Limb (tissue), 2 donors: Measurements from ENCODE around the gene PYGB.

ENCODE experiments used
- DNase-seq, 2 donors: peaks; one replicate each; pipeline ENCODE4 v3.0.0-alpha.2; 2016; ENCODE audit errors: extremely low spot score in 2 of 2

Gene PYGB

GRCh38 chr20:25215521-25215920 is 32.4 kb upstream of the PYGB start:
- DNase-seq, result no peak

- DNase-seq, result no peak
Observed at GRCh38 chr20:25216199-25216945, 31.5 kb upstream of the PYGB start.

GRCh38 chr20:25217161-25218108 is 30.4 kb upstream of the PYGB start:
- DNase-seq, result no peak

DNA sequence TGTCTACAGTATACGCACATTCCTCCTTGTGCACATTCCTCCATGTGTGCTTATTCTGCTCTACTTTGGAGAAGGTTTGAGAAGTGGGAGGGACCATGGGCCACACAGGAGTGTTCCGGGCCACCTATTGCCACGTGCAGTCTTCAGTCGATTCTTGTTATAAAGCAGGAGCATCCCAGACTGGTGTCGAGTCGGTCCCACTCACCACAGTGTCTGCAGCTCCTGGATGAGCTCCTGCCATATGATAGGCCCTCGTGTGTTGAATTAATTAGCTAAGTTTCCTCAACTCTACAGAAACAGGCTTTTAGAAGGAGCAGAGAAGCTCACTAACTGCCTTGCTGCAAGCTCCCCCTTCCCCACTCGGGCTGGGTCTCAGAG is 29.8 kb upstream of the PYGB start:
- DNase-seq, result no peak

GRCh38 chr20:25218492-25218891 is 29.4 kb upstream of the PYGB start:
- no peak for DNase-seq

DNA sequence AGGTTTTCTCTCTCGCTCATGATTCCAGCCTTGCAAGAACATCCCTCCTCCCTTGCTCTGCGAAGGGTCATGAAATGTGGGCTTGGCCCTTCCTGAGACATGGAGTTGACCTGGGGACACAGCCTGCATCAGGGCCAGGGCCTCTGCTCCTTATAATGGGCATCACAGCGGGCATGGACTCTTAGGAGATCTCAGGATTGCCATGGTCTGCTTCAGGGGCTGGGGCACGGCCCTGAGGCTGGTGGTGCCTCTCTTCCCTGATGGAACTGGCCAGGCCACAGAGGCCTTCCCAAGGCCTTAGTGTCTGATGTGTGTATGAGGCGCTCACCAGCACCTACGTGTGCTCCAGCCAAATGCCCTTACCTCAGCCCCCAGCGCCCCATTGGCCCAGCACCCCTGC is 28.5 kb upstream of the PYGB start:
- no peak for DNase-seq

DNA sequence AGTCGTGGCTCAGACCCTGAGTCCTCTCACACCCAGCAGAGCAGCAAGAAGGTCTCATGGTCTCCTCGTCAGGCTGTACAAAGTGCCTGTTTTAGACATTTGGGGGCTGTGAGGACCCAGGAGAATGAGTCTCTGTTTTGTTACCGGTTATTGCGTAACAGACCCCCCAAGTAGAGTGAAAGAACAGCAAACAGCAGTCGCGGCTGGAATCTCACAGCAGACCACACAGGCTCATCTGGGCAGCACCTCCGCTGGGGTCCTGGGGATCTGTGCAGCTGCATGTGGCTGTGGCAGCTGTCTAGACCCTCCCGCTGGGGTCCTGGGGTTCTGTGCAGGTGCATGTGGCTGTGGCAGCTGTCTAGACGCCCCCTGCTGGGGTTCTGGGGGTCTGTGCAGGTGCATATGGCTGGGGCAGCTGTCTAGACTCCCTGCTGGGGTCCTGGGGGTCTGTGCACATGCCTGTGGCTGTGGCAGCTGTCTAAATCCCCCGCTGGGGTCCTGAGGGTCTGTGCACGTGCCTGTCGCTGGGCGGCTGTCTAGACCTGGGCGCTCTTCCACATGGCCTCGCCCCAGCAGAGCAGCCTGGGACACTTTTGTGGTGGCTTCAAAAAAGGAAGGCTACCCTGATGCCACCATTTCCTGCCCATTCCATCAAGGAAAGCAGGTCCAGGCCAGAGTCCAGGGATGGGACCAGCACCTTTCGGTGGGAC is 27.7 kb upstream of the PYGB start:
- no peak for DNase-seq

GRCh38 chr20:25220810-25221591 is 26.9 kb upstream of the PYGB start:
- DNase-seq, result no peak

GRCh38 chr20:25221592-25222460 is 26.1 kb upstream of the PYGB start:
- DNase-seq, result no peak

GRCh38 chr20:25222461-25223178 is 25.3 kb upstream of the PYGB start:
- no peak for DNase-seq

DNA sequence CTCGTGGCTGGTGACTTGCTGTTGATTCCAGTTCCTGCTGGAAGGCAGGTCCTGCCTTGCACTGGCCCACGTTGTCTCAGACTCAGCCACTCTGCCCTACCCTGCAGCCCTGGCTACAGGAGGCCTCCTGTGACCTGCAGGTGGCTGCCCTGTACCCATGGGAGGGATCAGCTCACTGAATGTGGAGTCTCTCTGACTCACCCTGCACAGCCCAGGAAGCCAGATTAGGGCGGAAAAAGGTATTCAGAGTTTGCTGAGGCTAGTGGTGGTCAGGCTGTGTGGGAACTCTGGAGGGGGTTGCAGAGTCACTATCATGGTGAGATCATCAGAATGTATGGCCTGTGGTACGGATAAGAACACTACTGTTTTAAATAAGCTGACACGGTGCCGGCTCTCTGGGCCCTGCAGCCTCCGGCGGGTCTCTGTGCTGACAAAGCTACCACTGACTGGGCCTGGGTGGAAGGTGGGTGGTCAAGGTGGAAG is 24.7 kb upstream of the PYGB start:
- DNase-seq, result no peak

DNA sequence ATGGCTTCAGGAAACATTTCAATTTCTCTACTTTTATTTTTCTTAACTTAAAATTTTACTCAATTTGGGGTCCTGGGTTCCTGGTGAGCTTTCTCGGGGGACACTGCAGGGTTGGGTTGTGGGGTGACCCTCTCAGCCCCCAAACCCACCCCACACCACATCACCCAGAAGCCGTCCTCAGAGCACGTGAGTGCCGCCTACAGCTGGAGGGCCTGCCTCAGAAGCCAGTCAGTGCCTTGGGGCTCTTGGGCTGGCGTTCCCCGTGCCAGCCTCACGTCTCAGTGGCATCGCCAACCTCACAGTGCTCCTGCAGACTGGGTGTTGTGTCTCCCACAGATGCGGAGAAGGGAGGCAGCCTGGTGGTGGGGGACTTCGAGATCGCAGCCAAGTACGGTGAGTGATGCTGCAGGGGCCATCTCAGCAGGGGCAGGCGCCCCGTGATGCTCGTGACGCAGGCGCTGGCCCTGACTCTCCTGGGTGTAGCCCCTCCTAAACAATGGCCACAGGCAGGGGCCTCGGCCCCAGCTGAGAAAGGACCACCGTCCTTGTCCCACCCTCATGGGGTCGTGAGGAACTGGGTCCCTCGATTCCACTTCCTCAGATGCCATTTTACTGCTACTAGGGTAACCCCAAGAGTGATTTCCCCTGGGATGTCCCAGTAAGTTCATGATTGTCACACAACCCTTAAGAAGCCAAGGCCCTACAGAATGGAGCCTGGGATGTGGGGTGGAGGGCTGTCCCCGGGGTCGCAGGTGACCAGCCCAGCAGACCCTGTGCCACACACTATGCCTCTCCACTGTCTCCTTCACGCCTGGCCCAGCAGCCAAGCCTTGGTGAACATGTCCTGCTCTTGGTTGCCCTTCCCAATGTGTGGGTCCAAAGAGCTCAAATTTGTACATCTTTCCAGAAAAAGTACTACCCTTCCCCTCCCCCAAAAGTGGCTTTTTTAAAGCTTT is 23.8 kb upstream of the PYGB start:
- DNase-seq, result no peak

GRCh38 chr20:25224941-25225340 is 22.9 kb upstream of the PYGB start:
- no peak for DNase-seq

DNA sequence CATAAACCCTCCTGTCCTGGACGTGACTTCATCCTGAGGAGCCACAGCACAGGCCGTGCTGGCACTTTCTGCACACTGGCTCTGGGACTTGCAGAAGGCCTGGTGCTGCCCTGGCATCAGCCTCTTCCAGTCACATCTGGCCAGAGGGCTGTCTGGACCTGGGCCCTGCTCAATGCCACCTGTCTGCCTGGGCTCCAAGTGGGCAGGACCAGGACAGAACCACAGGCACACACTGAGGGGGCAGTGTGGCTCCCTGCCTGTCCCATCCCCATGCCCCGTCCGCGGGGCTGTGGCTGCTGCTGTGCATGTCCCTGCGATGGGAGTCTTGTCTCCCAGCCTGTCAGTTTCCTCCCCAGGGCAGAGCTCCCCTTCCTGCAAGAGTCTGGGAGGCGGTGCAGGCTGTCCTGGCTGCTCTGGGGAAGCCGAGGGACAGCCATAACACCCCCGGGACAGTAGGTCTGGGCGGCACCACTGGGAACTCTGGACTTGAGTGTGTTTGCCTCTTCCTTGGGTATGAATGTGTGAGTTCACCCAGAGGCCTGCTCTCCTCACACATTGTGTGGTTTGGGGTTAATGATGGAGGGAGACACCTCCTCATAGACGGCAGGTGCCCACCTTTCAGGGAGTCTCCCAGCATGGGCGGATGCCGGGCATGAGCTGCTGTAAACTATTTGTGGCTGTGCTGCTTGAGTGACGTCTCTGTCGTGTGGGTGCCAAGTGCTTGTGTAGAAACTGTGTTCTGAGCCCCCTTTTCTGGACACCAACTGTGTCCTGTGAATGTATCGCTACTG is 22.0 kb upstream of the PYGB start:
- no peak for DNase-seq

DNA sequence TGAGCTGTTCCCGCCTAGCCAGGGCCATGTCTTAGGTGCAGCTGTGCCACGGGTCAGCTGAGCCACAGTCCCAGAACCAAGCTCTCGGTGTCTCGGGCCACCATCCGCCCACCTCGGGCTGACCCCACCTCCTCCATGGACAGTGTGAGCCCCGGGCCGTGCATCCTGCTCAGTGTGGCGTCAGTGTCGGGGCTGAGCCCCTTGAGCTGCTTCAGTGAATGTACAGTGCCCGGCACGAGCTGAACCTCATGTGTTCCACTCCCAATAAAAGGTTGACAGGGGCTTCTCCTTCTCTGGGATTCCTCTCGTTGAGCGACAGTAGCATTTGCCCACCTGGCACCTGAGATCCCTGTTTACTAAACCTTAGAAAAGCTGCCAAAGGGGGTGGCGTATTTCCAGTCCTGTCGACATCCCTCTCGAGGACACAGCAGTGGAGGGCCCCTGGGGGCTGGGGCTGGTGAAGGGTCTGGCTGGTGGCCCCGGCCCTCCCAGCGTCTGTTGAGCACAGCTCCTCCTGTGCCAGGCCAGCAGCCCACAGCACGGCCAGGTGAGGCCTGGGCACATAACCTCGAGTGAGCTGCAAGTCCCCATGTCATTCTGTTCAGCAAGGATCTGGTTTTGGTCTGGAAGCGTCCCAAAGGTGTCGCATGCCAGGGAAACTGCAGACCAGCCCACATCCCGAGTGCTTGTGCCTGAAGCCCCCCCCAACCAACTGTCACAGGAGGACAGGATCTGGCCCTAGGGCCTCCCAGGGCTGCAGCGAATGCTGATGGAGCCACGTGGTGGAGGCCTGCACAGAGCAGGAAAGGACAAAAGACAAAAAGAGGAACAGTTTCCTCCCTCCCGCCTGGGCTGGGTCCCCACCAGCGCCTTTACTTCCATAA is 21.2 kb upstream of the PYGB start:
- no peak for DNase-seq

DNA sequence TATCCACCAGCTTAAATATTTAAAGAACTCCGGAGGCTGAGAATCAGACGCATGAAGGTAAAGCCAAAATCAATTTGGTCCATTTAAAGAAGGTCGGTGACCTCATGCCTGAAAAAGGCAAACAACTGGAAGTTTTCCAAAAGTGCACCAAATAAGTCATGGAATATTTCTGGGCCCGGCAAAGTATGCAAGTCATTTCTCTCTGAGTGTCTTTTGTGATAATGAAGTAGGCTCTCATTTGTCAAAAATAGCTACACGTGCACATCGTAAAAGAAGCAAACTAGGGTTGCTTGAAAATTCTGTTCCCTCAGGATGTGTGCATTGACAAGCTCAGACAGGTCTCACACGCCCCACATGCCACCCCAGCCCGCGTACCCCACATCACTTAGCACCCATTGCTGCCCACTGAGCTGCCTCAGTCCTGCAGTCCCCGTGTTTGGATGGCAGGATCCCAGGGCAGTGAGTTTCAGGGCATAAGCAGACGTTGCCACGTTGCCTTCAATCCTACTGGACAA is 20.5 kb upstream of the PYGB start:
- no peak for DNase-seq
